Measurements from ENCODE around the gene LRMDA. TPM values are rescaled to one million over a fixed set of nuclear protein-coding genes. Genes with fewer than 3 reads are reported as not detected.

LRMDA gene
- total RNA-seq, 1 experiment from 2014 or later = 1.2 TPM

- H3K79me2 ChIP-seq (ENCODE audit: low read length) = no peaks in the 10 kb centered on the region
- no peak overlapping the region for H3K4me2 ChIP-seq (ENCODE audit: low read length)
- H3K27ac ChIP-seq (ENCODE audit: low read length) = peak overlapping the region; percentile 3; the same call in 1 of the 2 replicates
- ChIA-PET POLR2A (ENCODE audit: unreplicated experiment) (no interaction called here), CTCF (no interaction called here)
- intact Hi-C loops (cut with micrococcal nuclease) = no loop called here
- no TSS peak for BruUV-seq (replicated peaks)
- H3K36me3 ChIP-seq (ENCODE audit: low read depth, low read length) = no peaks in the 10 kb centered on the region
- DNase-seq (no peak), ATAC-seq (no peak)
- no peak overlapping the region for H2AFZ ChIP-seq (ENCODE audit: low read length)
- no peak overlapping the region for H3K4me3 ChIP-seq (ENCODE audit: low read length)
- peaks cover 69% of the 10 kb centered on the region for H3K27me3 ChIP-seq (ENCODE audit: low read length)
- no peaks in the 10 kb centered on the region for H3F3A ChIP-seq (ENCODE audit: low read length, unreplicated experiment)
- TF ChIP-seq CTCF (conservative IDR thresholded peaks at IDR 0.05; ENCODE audit: low read depth, low read length) (no peak), EZH2 (IDR thresholded peaks at IDR 0.05; ENCODE audit: low read length, unreplicated experiment) (no peak), EZH2phosphoT487 (IDR thresholded peaks at IDR 0.05; ENCODE audit: borderline replicate concordance, low read length) (no peak)
- H3K9me3 ChIP-seq (ENCODE audit: low read length) = no peaks in the 10 kb centered on the region
- no peaks in the 10 kb centered on the region for H3K9me2 ChIP-seq (replicated peaks; ENCODE audit: low read length)
- H3K4me1 ChIP-seq (ENCODE audit: insufficient read depth, low read length) = no peaks in the 10 kb centered on the region
- H4K20me1 ChIP-seq (ENCODE audit: low read length) = no peaks in the 10 kb centered on the region
- no peak overlapping the region for H3K9ac ChIP-seq (ENCODE audit: low read length)
Observed at GRCh38 chr10:75724047-75724446, 292.6 kb downstream of the LRMDA start.

- Histone ChIP-seq H3K27ac (ENCODE audit: low read length) (no peak overlapping the region), H3K4me2 (ENCODE audit: low read length) (no peak overlapping the region), H3K79me2 (ENCODE audit: low read length) (no peaks in the 10 kb centered on the region), H3K4me1 (ENCODE audit: insufficient read depth, low read length) (no peaks in the 10 kb centered on the region), H3K9ac (ENCODE audit: low read length) (no peak overlapping the region), H4K20me1 (ENCODE audit: low read length) (no peaks in the 10 kb centered on the region), H3F3A (ENCODE audit: low read length, unreplicated experiment) (no peaks in the 10 kb centered on the region), H3K4me3 (ENCODE audit: low read length) (no peak overlapping the region), H2AFZ (ENCODE audit: low read length) (no peak overlapping the region), H3K9me2 (replicated peaks; ENCODE audit: low read length) (0 out of 2 replicates have a peak, but pooled peaks cover 4% of the 10 kb centered on the region), H3K9me3 (ENCODE audit: low read length) (no peaks in the 10 kb centered on the region), H3K27me3 (ENCODE audit: low read length) (peaks cover 56% of the 10 kb centered on the region), H3K36me3 (ENCODE audit: low read depth, low read length) (no peaks in the 10 kb centered on the region)
- intact Hi-C loops (cut with micrococcal nuclease) = no loop called here
- no peak for ATAC-seq
- ChIA-PET POLR2A (ENCODE audit: unreplicated experiment) (no interaction called here), CTCF (no interaction called here)
- DNase-seq = no peak
- no TSS peak for BruUV-seq (replicated peaks)
- TF ChIP-seq CTCF (conservative IDR thresholded peaks at IDR 0.05; ENCODE audit: low read depth, low read length) (no peak), EZH2 (IDR thresholded peaks at IDR 0.05; ENCODE audit: low read length, unreplicated experiment) (no peak), EZH2phosphoT487 (IDR thresholded peaks at IDR 0.05; ENCODE audit: borderline replicate concordance, low read length) (no peak)
Observed at GRCh38 chr10:75726522-75727483, 295.4 kb downstream of the LRMDA start.

GRCh38 chr10:75730847-75731246 is 299.4 kb downstream of the LRMDA start:
- intact Hi-C loops (cut with micrococcal nuclease) = no loop called here
- CTCF ChIA-PET = no interaction called here
- Histone ChIP-seq H3K27me3 (ENCODE audit: low read length) (peaks cover 35% of the 10 kb centered on the region), H3K9me3 (ENCODE audit: low read length) (no peaks in the 10 kb centered on the region), H3K27ac (ENCODE audit: low read length) (no peak overlapping the region), H3K4me3 (ENCODE audit: low read length) (no peak overlapping the region), H3K4me2 (ENCODE audit: low read length) (no peak overlapping the region), H3F3A (ENCODE audit: low read length, unreplicated experiment) (no peaks in the 10 kb centered on the region), H4K20me1 (ENCODE audit: low read length) (no peaks in the 10 kb centered on the region), H3K9ac (ENCODE audit: low read length) (no peak overlapping the region), H3K79me2 (ENCODE audit: low read length) (no peaks in the 10 kb centered on the region), H3K9me2 (replicated peaks; ENCODE audit: low read length) (0 out of 2 replicates have a peak, but pooled peaks cover 4% of the 10 kb centered on the region), H3K36me3 (ENCODE audit: low read depth, low read length) (no peaks in the 10 kb centered on the region), H2AFZ (ENCODE audit: low read length) (no peak overlapping the region), H3K4me1 (ENCODE audit: insufficient read depth, low read length) (no peaks in the 10 kb centered on the region)
- BruUV-seq (replicated peaks) = no TSS peak
- ATAC-seq = no peak
- POLR2A ChIA-PET (ENCODE audit: unreplicated experiment) = interaction anchor here (0.5 to 0.6 kb wide), 3 partner anchors 471 to 1426 kb away, joined by 3 to 4 read pairs (median 3); no protein-coding TSS in a partner anchor
- DNase-seq = no peak
- TF ChIP-seq CTCF (conservative IDR thresholded peaks at IDR 0.05; ENCODE audit: low read depth, low read length) (no peak), EZH2phosphoT487 (IDR thresholded peaks at IDR 0.05; ENCODE audit: borderline replicate concordance, low read length) (no peak), EZH2 (IDR thresholded peaks at IDR 0.05; ENCODE audit: low read length, unreplicated experiment) (no peak)
